DMS 273 (cell line): ENCODE results near the gene E2F1.

Source experiments
- DNase-seq: peaks from one replicate; lab custom pipeline; 2025; ENCODE audit not compliant: unreplicated experiment; lab: John Stamatoyannopoulos, UW

E2F1 gene

DNA sequence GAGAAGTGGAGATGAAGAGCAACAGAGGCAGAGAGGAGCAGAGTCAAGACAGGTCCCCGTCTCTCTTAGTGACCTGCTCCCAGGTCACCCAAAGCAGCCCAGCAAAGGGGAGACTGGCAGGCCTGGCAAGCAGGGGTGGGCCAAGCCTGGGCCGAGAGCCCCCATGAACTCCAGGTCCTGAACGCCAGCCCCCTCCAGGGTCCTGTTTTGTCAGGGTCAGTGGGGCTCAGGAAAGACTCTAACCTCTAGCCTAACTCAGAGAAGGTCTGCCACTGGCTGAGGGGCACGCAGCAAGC lies 13.1 kb downstream of the E2F1 start:
- no peak for DNase-seq

DNA sequence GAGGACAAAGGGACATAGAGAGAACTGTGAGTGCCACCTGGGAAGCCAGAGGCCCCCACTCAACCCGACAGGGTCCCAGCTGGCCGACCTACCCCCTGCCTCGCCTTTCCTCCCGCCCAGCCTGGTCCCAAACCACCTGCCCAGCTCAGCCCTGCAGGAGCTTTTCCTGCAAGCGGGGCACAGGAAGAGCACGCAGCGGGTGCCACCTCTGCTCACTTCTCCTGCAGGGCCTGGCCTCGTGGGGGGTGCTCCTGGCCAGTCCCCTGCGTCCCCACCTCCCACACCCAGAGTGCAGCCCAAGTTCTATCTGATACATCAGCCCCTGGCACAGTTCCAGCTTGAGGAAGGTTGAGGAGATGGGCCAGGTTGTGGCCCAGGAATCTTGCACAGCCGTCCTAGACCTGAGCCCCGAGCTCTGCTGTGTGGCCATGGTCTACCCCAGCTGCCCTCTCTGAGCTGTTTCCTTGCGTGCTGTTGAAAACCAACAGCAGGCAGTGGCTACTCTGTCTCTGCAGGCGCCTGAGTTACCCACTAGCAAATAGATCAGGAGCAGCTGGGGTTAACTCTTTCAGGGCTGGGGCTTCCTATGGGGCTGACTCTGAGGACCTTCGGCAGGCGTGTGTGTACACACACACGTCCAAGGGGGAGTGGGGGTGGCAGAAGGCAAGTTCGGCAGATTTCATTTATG lies 13.6 kb downstream of the E2F1 start:
- peak; percentile 85 for DNase-seq

DNA sequence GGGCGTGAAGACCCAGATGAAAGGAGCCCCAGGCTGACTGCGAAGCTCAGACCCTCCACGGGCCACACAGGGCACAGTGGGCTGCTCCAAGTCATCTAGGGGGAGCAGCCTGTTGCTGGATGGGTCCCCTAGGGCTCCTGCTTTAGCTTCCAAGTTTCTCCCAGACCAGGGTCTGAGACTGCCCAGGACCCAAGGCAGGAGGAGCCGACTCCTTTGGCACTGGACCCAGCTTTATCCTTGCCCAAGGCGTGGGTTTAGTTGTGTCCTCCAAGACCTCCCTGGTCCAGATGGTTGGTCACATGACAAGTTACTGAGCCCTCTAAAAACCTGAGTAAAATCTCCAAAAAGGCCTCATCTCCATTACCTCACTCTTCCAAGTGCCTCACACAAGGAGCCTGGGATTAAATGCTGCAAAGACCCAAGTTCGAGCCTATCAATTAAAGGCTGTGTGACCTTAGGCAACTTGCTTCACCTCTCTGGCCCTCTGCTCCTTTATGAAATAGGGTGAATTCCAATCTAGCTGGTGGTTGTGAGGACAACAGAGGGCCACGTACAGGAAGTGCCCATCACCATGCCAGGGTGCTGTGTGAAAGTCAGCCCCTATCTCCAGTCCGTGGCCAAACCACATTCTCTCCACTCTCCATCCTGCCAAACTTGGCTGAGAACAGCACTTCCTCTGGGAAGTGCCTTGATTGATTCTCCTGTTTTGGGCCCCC lies 14.5 kb downstream of the E2F1 start:
- DNase-seq = no peak

DNA sequence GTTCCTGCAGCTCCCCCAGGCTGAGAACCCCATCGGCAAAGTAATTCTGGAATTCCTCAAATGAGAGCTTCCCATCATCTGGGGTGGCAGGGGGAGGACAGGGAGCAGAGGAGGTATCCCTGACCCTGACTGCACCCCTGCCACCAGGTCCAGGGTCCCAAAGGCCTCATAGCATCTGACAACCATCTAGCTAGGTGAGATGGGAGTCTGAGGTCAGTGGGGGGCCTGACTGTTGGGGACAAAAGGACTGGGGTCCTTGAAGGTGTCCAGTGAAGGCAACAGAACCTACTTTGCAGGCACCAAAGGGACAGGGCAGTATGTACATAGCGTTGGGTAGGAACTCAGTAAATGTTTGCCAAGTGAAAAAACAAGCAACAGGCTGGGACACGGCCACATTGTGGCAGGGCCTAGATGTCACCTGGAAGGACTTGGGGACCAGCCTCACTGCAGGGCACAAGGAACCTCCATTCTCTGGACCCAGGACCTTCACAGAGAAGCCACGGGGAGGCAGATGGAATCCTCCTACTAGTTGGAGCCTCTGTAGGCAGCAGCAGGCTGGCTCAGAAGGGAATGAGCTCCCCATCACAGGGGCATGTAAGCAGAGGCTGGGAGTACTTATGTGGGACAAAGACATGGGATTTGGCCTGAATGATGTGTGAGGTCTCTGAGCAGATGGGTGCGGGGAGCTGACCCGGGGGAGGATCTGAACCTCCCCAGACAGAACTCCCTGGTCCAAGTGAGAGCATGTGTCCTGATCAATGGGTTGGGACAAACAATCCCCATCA lies 15.3 kb downstream of the E2F1 start:
- no peak for DNase-seq

DNA sequence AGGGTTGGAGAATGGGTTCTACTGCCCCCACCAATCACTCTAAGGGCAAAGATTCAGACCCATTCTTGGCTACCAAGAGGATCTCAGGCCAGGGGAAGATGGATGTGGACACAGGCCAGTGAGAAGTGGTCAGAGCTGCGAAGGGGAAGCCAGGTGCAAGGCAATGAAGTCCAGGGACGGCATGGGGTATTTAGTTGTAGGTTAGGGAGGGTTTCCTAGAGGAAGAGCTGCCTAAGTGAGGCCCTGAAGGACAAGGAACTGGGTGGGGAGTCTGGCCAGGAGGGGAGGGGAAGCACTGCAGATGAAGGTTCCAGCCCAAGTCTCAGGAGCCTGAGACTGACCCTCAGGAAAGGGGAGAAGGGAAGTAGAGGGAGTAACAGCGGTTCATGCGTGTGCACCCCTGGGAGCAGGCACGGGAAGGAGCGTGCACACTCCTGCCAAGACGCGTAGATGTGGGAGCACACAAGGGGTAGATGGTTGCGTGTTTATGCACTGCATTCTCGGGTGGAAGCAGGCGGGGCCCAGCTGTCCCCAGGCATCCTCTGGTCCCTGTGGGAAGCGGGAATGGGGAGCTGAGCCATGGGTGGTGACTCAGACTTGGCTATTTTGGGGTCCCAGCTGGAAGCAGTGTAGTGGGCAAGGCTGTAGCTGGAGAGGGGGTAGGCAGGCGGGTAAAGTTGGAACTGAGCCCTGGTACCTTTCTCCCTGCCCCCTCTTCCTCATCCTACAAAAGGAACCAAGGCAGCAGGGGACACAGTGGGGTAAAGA lies 16.1 kb downstream of the E2F1 start:
- no peak for DNase-seq

DNA sequence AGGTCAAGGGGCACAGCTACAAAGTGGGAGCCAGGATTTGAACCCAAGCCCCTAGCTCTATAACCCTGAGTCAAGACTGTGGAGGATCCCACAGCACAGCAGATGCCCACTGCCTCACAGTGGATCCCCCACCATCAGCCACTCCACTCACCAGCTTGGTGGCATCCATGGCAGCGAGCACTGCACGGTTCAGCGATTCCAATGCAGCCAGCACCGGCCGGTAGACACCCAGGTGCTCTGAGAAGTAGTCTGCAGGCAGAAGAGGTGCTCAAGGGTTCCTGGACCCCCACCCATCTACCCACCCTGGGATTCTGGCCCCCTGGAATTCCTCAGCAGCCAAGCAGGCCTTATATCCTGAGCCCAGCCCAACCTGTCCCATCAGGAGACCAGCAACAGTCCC lies 17.0 kb downstream of the E2F1 start:
- no peak for DNase-seq

DNA sequence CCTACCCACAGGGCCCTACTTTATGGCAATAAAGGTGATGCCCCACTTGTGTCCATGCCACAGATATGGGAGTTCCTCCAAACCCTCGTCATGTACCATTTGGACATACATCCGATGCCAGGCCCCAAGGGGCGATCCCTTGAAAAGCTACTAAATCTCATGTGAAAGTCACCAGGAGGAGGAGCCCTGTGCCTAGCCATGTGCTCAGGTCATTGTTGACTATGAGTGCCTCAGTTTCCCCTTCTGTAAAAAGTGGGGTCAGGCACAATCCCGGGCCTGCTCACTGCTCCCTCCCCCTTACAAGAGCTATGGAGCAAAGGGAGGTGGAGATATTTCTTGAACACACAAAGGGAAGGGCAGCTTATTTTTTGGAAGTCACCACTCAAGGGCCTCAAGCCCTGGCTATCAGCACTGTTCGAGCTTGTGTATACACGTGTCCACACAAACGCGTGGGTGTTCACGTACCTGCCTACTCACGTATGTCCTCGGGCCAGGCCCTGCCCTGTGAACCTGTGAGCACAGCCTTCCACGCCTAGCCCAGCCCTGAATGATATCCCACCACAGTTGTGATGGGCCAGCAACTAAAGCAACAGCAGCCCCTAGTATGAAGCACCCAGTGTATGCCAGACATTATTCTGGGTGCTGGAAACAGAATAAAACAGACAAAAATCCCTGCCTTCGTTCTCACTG lies 17.6 kb downstream of the E2F1 start:
- no peak for DNase-seq

DNA sequence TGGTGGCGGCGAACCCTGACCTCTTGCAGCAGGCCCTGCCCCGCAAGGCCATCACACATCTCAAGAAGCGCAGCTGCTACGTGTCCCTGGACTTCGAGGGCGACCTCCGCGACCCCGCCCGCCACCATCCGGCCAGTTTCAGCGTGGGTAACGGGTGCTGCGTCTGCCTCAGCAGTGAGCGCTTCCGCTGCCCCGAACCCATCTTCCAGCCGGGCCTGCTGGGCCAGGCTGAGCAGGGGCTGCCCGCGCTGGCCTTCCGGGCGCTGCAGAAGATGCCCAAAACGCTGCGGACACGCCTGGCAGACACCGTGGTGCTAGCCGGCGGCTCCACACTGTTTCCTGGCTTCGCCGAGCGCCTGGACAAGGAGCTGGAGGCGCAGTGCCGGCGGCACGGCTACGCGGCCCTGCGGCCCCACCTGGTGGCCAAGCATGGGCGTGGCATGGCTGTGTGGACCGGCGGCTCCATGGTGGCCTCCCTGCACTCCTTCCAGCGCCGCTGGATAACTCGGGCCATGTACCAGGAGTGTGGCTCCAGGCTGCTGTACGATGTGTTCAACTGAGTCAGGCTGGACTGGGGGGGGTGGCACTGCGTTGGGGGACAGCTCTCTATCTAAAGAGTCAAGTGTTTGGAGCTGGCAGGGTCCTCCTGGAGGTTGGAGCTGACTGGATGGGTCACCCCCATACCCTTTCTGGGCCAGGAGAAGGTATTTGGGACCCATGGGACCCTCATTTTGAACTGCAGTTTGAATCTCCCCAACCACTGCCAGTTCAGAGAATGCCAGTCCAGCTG lies 18.3 kb downstream of the E2F1 start:
- peak; percentile 44 for DNase-seq

DNA sequence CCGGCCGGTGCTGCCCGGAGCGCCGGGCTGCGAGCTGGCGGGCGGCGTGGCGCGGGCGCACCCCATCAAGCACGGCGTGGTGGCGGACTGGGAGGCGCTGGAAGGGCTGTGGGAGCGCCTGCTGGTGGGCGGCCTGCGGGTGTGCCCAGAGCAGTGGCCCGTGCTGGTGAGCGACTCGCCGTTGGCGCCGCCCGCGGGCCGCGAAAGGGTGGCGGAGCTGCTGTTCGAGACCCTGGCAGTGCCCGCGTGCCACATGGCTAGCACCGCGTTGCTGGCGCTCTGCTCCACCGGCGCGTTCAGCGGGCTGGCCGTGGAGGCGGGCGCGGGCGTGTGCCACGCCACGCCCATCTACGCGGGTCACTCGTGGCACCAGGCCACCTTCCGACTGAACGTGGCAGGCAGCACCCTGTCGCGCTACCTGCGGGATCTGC lies 18.9 kb downstream of the E2F1 start:
- DNase-seq = no peak

DNA sequence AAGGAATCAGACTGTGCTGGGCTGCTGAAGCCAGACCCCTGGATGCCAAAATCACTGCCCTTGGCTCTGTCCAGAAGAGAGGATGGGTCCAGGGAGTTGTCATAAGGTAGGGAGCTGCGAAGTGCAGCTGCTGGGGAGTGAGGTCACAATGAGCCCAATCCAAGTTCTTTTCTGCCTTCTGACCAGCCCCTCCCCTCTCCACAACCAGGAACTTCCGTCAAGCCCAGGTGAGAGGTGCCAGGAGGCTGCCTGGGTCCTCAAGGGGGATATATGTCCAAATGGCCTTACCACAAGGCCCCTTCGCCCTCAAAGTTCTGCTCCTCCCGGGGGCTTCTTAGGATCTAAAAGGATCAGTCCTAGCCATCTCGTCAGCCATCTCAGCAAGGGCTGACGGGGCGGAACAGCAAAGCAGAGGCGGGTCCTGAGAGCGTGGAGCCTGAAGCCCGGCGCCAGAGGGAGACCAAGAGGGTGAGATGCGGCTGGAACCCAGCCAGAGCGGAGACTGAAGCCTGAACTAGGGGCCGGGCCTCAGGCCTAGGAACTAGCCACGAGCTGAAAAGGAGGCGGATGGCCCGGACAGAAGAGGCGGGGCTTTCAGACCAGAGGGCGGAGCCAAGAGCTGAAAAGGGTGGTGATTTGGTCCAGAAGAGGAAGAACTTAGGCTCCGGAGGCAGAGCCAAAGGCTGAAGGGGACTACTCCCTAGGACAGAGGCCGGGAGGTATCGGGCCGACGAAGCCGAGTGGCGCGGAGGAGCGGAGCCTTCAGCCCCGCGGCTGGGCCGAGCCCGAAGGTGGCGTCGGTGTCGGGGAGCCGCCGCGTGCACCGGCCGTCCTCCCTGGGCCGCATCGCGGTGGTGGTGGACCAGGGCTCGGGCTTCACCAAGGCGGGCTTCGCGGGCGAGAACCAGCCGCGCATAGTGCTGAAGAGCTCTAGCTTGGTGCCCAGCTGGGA lies 19.6 kb downstream of the E2F1 start, which contains the start of gene ACTL10:
ACTL10 (plus strand) TSS at position 651 of the 952 bp plus-strand sequence. CDS start 555 bp downstream, outside the sequence.
- peak; percentile 44 for DNase-seq

DNA sequence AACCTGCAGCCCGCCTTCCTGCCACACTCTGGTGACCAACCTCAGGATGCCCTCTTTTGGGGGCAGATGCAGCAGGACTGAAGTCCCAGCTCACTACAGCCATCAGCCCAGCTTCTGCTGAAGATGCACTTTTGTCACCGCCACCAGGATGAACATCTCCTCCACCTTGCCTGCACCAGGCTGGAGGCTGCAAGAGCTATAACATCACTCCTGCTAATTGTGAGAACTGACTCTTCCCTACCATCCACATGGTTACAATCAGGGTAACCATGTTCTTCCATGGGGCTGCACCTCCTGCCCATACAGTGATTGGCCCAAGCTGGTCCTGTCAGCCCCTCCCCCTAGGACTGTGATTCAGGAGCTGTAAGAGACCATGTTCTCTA lies 21.4 kb downstream of the E2F1 start:
- DNase-seq = peak; percentile 50

DNA sequence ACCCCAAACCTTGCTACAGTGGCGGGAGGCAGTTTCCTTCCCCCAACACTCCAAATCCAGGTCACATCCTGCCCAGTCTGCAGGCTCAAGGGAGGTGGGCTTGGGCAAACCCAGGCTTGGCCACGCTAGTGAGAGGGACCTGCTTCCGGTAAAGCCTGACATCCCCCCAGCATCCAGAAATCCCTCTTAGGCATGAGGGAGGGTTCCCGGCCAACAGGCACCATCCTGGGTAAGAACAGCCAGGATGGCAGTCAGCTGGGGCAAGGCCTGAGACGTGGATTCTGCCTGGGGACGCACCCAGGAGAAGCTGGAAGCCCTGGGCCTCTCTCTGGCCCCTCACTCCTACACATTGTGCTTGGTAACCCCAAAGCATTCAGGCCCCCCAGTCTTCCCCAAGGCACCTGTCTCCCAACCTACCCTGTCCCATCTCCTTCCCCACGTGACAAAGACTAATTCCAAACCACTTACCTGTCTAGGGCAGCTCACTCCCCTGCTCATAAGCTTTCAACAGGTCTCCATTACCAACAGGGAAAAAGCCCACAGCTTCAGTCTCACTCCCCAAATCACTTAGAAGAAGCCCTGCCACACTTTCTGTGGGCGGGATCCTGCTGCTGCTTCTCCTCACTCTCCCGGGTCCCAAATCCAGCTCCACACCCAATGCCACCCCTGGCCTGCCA lies 22.0 kb downstream of the E2F1 start:
- DNase-seq = peak; percentile 63

DNA sequence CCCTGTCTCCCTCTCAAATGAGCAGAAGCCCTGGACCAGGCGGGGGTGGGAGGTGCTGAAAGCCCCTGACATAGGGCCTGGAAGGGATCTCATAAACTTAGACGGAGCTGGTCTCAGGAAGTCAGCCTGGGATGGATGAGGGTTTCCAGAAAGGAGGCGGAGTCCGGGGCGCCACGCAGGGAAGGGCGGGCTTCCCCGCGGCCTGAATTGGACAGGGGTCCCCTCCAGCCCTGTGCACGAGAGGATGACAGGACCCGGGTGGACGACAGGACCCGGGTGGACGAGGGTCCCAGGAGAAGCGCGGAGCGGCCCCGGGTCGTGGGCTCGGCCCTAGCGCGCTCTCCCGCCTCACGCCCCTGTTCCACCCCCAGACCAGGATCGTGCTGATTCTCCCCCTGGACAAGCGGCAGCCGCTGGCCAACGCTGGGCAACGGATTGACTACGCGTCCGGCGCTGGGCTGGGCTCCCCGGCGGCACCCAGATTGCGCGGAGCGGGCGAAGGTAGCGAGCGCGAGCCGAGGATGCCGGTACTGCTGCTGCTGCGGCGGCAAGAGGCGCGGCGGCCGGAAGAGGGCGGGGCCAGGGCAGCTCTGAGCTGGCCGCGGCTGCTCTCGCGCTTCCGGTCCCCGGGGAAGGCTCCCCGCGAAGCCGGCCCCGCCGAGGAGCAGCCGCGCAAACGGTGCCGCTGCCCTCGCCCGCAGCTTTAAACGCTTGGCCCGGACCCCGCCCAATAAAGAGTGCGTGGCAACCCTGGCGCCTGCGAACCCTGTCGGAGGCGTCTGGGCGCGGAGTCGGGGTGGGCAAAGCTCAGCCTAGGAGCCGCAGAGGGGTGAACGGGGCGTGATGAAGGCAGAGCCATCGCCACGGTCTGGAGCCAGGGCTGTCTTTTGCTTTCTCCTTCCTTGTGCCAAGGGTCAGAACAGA lies 22.8 kb downstream of the E2F1 start:
- peak; percentile 90 for DNase-seq

DNA sequence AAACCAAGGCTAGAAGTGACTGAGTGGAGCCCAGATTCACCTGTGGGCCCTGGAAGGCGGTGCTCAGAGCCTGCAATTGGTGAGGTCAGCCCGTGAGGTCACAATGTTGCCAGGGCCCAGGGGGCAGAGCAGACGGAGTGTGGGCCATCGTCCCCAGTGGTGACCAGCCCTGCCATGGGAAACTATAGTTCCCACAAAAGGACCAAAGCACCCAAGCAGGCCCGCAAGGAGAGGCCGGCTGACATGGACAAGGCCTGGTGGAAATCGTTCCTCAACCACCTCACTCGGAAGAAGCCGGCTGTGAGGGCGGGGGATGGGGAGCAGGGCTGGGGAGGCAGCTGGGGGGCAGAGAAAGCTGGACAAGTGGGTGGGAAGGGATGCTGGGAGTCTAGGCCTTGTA lies 24.0 kb downstream of the E2F1 start, which contains the start of gene C20orf144:
C20orf144 (plus strand) TSS at position 156 of the 400 bp plus-strand sequence; CDS start at position 175, 19 bp downstream.
- no peak for DNase-seq

DNA sequence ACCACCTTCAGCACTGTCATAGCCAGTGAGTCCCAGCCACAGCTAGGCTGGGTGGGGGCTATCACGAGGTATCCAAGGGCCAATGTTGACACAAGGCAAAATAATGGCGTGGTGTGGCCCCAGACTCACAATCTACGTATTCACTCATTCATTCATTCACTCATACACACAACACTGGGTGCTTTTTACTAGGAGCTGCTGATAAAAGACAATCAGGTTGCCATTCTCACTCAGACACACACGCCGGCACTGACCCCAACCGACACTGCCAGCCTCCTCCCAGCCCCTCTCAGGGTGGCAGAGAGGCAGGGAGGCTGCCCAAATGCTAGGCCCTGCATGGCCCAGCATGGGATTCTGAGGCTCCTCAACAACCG lies 25.5 kb downstream of the E2F1 start:
- DNase-seq = no peak

DNA sequence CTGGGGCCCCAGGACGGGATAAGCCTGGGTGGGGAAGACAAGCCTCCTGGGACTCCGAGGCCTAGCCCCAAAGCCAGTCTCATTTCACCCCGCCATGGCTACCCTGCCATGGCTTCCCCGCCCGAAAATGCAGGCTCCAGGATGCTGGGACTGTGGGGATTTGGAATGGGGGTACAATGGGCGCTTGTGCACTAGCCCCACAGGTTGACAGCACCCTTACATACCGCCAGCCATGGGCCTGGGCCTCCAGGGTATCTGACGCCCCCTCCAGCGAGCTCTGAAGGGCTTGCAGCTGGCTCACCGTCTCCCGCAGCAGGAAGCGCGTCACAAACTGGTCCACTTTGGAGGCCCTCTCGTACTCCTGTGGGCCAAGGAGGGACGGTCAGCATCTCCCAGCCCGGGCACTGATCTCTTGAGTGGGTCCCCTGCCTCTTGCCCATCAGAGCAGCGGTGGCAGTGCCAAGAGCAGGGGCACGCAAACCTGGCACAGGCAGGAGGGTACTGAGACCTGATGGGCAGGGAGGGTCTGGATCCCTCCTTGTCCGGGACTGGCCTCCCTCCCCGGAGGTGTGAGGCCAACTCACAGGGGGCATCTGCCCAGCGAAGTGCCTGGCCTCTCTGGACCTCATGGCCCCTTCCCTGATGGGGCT lies 26.0 kb downstream of the E2F1 start:
- DNase-seq = no peak
